ENCODE results near the gene CTDNEP1.

GRCh38 chr17:7223375-7223774 lies 28.2 kb downstream of the CTDNEP1 start:
- no peak for TF ChIP-seq CHD2 (IDR thresholded peaks at IDR 0.05; ENCODE audit: low read length, partially characterized antibody)
- TF ChIP-seq CTCF (IDR thresholded peaks at IDR 0.05) = no peak
- no peak for TF ChIP-seq CEBPB (IDR thresholded peaks at IDR 0.05)
